NT2/D1 (cell line): ENCODE data around the gene BRAT1.
"Not testable (repeated sequence)": the region's sequence is repeated elsewhere in the genome, so short reads cannot be mapped to it uniquely, and the experiment has no call there.

Experiments used
- DNase-seq: peaks from one replicate; pipeline ENCODE4 v3.0.0-alpha.2; 2011; ENCODE audit warnings: low read depth, low spot score
- H3K27me3 ChIP-seq: 2 replicates; pipeline ENCODE4 v1.6.0; 2011; ENCODE audit warnings: mild to moderate bottlenecking; ENCODE audit not compliant: insufficient read length, insufficient read depth
- H3K36me3 ChIP-seq: 2 replicates; pipeline ENCODE4 v1.6.1; 2011; ENCODE audit warnings: mild to moderate bottlenecking, low read length, mixed read lengths; ENCODE audit not compliant: insufficient read depth, insufficient read length
- H3K4me1 ChIP-seq: 2 replicates; pipeline ENCODE4 v1.5.1; 2011; ENCODE audit not compliant: insufficient read depth, insufficient read length
- H3K4me3 ChIP-seq: 2 replicates; pipeline ENCODE4 v1.5.1; 2011; ENCODE audit warnings: low read depth; ENCODE audit not compliant: insufficient read length
- H3K9ac ChIP-seq: 2 replicates; pipeline ENCODE4 v1.6.0; 2011; ENCODE audit warnings: low read depth; ENCODE audit not compliant: insufficient read length
- H3K9me3 ChIP-seq: 2 replicates; pipeline ENCODE4 v1.5.1; 2011; ENCODE audit warnings: mild to moderate bottlenecking, low read length; ENCODE audit not compliant: insufficient read depth
- SUZ12 ChIP-seq: IDR thresholded peaks from 2 replicates; pipeline ENCODE4 v1.6.1; 2011; ENCODE audit not compliant: insufficient read length, insufficient read depth; ENCODE audit errors: extremely low read depth
- YY1 ChIP-seq: IDR thresholded peaks from 2 replicates; pipeline ENCODE4 v1.6.1; 2011; ENCODE audit not compliant: insufficient read length, insufficient read depth
- ZNF274 ChIP-seq: IDR thresholded peaks from 2 replicates; pipeline ENCODE4 v1.6.1; 2011; ENCODE audit warnings: mild to moderate bottlenecking, low read depth, low read length

The BRAT1 gene

DNA sequence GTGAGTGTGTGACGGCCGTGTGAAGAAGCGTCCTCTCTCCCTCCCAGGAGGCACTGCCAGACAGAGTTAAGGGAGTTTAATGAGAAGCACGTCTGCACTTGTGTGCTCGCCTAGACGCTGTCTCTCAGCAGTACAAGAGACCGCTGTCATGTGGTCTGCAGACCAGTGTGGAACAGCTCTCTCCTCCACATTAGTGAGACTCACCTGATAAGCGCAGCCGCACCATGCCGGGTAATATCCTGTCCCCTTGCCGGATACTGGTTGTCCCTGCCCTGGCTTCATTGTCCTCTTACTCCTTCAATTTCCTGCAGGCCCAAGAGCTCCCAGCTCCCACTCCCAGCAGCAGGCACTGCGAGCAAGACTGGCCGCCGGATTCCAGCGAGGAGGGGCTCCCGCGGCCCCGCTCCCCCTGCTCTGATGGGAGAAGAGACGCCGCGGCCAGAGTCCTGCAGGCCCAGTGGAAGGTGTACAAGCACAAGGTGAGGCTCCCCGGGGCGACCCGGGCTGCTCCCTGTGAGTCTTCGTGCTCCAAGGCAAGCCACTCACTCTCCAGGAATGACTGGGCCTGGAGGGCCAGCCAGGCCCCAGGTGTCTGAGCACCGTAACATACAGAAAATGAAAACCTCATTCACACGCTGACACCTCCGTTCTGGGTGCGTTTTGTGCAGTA is 43.0 kb upstream of the BRAT1 start:
- TF ChIP-seq SUZ12 (no peak), ZNF274 (no peak), YY1 (no peak)
- Histone ChIP-seq H3K36me3 (peaks cover 75% of the 10 kb centered on the region), H3K9ac (no peak overlapping the region)

DNA sequence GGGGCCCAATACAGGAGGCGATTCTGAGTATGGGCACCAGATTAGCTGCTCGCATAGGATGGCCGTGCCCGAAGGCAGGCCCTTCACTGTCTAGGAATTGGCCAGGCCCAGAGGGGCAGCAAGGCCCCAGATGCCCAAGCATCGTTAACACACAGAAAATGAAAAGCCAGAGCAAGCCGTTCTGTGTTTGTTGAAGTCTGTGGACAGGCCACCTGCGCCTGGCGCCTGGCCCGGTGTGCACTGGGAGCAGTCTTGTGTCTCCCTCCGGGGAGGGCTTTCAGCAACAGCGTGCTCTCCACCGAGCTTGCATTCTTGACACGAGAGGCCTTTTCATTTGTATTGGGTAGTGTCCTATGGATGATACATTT is 41.9 kb upstream of the BRAT1 start:
- Histone ChIP-seq H3K27me3 (no peaks in the 10 kb centered on the region), H3K9me3 (no peaks in the 10 kb centered on the region), H3K4me3 (no peak overlapping the region), H3K9ac (no peak overlapping the region), H3K4me1 (peaks cover 3% of the 10 kb centered on the region), H3K36me3 (peaks cover 79% of the 10 kb centered on the region)
- no peak for DNase-seq
- TF ChIP-seq ZNF274 (no peak), YY1 (no peak), SUZ12 (no peak)

More for the DNA sequence above, 43.0 kb upstream of the BRAT1 start:
- H3K27me3 ChIP-seq: no peaks in the 10 kb centered on the region
- H3K4me3 ChIP-seq: no peak overlapping the region
- H3K4me1 ChIP-seq: peaks cover 3% of the 10 kb centered on the region
- no peak for DNase-seq
- H3K9me3 ChIP-seq: no peaks in the 10 kb centered on the region

DNA sequence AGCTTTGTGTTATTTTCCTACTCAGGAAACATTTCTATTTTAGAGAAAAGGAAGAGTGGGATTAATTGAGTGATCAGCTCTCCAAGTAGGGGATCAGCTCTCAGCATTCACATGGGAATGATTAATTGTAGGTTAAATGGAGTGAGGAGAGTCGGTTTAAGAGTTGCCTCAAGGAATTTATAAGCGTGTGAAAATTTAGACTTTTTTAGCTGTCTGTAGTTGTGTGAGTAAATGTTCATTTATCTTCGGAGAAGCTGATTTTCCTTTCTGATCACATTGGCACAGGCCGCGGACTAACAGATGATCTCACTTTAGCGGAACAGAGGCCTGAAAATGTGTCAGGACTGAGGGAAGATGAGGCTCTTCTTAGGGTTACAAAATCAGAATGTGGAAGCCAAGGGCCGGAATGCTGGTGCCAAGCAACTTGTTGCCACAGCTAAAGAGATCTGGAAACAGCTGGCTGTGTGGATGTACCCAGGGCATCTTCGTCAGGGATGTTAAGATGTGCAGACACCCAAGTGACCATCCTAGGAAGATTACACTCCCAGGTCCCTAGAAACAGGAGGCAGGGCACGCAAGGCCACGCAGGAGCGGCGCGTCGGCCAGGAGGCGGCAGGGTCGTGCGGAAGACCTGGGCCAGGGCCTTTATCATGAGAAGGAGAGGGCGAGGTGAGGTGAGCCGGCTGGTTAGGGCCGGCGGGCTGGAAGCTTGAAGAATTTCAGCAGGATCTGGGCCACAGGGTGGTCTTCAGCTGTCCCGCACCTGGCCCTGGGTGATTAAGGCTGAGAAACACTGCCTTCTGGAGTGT is 41.3 kb upstream of the BRAT1 start:
- H3K27me3 ChIP-seq: no peaks in the 10 kb centered on the region
- TF ChIP-seq ZNF274: no peak
- TF ChIP-seq YY1: no peak
- TF ChIP-seq SUZ12: no peak
- H3K4me1 ChIP-seq: no peaks in the 10 kb centered on the region
- DNase-seq: no peak
- H3K9ac ChIP-seq: no peak overlapping the region
- H3K9me3 ChIP-seq: no peaks in the 10 kb centered on the region
- no peak overlapping the region for H3K4me3 ChIP-seq
- peaks cover 77% of the 10 kb centered on the region for H3K36me3 ChIP-seq

DNA sequence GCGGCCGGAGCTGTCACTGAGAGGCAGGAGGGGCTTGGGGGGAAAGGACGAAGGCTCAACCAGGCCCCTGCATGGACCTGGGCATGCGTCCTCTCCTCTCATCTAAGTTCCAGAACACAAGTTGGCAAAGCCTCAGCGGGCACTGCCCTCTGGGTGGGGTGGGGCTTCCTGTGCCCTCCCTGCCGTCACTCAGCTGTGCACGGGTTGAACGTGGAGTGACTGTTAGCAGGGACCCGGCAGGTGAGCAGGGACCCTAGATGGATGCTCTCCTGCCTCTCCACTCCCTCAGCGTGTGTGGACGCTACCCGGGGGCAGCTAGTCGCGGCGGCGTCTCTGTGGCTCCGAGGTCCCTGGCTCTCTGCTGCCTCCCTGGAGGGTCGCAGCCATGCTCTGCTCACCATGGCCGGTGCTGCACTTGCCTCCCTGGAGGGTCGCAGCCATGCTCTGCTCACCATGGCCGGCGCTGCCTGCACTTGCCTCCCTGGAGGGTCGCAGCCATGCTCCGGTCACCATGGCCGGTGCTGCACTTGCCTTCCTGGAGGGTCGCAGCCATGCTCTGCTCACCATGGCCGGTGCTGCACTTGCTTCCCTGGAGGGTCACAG is 40.0 kb upstream of the BRAT1 start:
- H3K27me3 ChIP-seq: no peaks in the 10 kb centered on the region
- no peaks in the 10 kb centered on the region for H3K9me3 ChIP-seq
- no peak overlapping the region for H3K4me3 ChIP-seq
- no peak for DNase-seq
- no peak overlapping the region for H3K9ac ChIP-seq
- peaks cover 67% of the 10 kb centered on the region for H3K36me3 ChIP-seq
- no peaks in the 10 kb centered on the region for H3K4me1 ChIP-seq
- no peak for TF ChIP-seq YY1
- TF ChIP-seq SUZ12: no peak
- no peak for TF ChIP-seq ZNF274

DNA sequence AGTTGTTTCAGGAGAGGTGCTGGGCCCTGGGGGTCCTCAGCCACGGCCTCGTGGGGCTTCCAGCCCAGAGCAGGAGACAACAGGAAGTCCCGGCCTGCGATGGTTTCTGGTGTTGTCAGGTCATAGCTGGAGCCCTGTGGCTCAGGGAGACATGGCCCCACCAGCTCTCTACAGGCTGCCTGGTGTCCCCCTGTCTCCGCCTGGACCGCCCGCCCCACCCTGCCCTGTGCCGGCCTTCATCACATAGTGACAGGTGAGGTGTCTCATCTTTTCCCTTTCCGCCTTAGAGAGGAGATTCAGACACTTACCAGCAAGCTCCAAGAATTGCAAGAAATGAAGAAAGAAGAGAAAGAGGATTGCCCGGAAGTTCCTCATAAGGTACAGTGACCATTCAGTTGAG is 39.3 kb upstream of the BRAT1 start:
- no peak for DNase-seq
- TF ChIP-seq SUZ12 (no peak), YY1 (no peak), ZNF274 (no peak)
- no peak overlapping the region for H3K9ac ChIP-seq
- H3K36me3 ChIP-seq: peaks cover 68% of the 10 kb centered on the region
- no peaks in the 10 kb centered on the region for H3K27me3 ChIP-seq
- H3K4me3 ChIP-seq: no peak overlapping the region
- H3K9me3 ChIP-seq: no peaks in the 10 kb centered on the region
- no peaks in the 10 kb centered on the region for H3K4me1 ChIP-seq

DNA sequence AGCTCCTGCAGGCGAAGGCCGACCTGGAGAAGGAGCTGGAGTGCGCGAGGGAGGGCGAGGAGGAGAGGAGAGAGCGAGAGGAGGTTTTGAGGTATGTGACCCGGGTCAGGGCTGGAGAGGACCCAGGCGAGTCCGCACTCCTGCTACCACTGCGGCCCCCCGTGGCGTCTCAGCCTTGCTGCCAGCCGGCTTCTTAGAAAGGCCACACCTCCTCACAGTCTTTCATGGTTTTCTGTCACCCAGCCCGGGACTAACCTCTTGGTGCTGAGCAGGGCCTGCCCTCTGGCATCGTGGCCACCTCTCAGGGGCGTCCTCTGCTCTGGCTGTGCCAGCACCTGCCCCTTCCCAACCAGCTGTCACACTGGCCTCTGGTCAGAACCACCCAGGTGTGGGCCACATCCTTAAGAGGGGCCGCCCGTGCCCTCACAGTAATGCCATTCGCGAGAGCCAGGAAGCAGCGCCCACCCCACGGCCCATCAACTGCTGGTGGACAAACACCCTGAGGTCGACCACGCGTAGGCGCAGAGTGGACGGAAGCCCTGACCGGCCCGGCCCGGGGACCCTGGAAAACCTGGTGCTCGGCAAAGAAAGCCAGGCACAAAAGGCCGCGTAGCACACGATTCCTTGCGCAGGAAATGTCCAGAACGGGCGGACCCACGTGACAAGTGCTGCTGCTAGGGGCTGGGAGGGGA is 37.9 kb upstream of the BRAT1 start:
- TF ChIP-seq YY1 (no peak), SUZ12 (no peak), ZNF274 (no peak)

DNA sequence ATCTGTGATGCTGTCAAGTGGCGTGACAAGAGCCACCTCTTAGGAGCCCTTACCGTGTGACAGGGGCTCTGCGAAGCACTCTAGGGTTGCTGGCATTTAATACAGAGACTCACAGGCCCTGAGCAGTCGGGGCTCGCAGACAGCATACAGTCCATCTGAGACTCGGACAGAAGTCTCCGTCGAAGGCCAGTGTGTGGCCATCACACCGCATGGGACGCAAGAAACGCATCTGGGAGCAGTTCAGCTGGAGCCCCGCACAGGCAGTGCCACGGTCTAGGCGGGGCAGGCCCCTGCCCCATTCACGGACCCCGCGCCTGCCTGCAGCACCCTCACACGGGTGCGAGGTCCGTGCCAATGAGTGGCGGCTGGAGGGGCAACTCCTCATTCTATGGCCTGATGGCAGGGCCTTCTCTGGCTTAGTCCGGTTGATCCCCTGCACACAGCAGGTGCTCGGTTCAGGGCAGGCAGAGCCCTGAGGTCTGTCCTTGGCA is 37.1 kb upstream of the BRAT1 start:
- no peaks in the 10 kb centered on the region for H3K9me3 ChIP-seq
- H3K9ac ChIP-seq: no peak overlapping the region
- H3K4me3 ChIP-seq: no peak overlapping the region
- TF ChIP-seq YY1: no peak
- no peak for TF ChIP-seq SUZ12
- no peak for TF ChIP-seq ZNF274
- peaks cover 59% of the 10 kb centered on the region for H3K36me3 ChIP-seq
- no peaks in the 10 kb centered on the region for H3K27me3 ChIP-seq
- DNase-seq: no peak
- H3K4me1 ChIP-seq: no peaks in the 10 kb centered on the region

More for the DNA sequence above, 37.9 kb upstream of the BRAT1 start:
- no peaks in the 10 kb centered on the region for H3K9me3 ChIP-seq
- H3K36me3 ChIP-seq: peaks cover 56% of the 10 kb centered on the region
- no peak overlapping the region for H3K9ac ChIP-seq
- DNase-seq: no peak
- H3K4me1 ChIP-seq: no peaks in the 10 kb centered on the region
- no peaks in the 10 kb centered on the region for H3K27me3 ChIP-seq
- H3K4me3 ChIP-seq: no peak overlapping the region

DNA sequence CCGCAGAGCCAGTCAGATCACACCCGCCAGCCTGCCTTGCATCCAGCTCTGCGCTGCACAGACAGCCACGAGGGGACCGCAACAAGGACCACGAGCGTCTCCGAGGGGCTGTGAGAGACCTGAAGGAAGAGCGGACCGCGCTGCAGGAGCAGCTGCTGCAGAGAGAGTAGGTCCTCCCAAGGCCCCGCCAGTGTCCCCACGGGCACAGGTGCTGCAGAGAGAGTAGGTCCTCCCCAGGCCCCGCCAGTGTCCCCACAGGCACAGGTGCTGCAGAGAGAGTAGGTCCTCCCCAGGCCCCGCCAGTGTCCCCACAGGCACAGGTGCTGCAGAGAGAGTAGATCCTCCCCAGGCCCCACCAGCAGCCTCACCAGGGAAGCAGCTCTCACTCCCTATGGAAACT is 34.6 kb upstream of the BRAT1 start:
- H3K4me3 ChIP-seq, H3K27me3 ChIP-seq, DNase-seq, H3K4me1 ChIP-seq, H3K9ac ChIP-seq, H3K9me3 ChIP-seq: not testable (repeated sequence)
- H3K36me3 ChIP-seq: peaks cover 53% of the 10 kb centered on the region
